Subcutaneous abdominal adipose tissue (tissue), 5 donors: Measurements from ENCODE around the gene KCNH2.
"Not testable (repeated sequence)": the region's sequence is repeated elsewhere in the genome, so short reads cannot be mapped to it uniquely, and the experiment has no call there.

Source experiments
- H3K27ac ChIP-seq: one replicate; pipeline ENCODE4 v1.7.0; 2013; ENCODE audit warnings: low read depth, mild to moderate bottlenecking, inconsistent platforms, low read length, moderate library complexity
- H3K27me3 ChIP-seq, 5 donors: one replicate each; pipeline ENCODE4 v1.7.0; 2013; ENCODE audit warnings: low read length in 5 of 5, inconsistent platforms in 1 of 5; ENCODE audit not compliant: control insufficient read depth in 5 of 5, insufficient read depth in 4 of 5
- H3K36me3 ChIP-seq, 5 donors: one replicate each; pipeline ENCODE4 v1.7.0; 2013; ENCODE audit warnings: low read length in 5 of 5; ENCODE audit not compliant: control insufficient read depth in 5 of 5, insufficient read depth in 5 of 5
- H3K4me1 ChIP-seq, 5 donors: one replicate each; pipeline ENCODE4 v1.7.0; 2013; ENCODE audit warnings: low read length in 5 of 5, mild to moderate bottlenecking in 3 of 5, moderate library complexity in 1 of 5; ENCODE audit not compliant: control insufficient read depth in 5 of 5, insufficient read depth in 5 of 5
- H3K4me3 ChIP-seq, 5 donors: one replicate each; pipeline ENCODE4 v1.7.0; 2013; ENCODE audit warnings: low read length in 5 of 5, low read depth in 1 of 5
- H3K9ac ChIP-seq, 5 donors: one replicate each; pipeline ENCODE4 v1.7.0; 2013; ENCODE audit warnings: low read length in 5 of 5, mild to moderate bottlenecking in 4 of 5, moderate library complexity in 3 of 5
- H3K9me3 ChIP-seq, 5 donors: one replicate each; pipeline ENCODE4 v1.7.0; 2013; ENCODE audit warnings: low read length in 5 of 5; ENCODE audit not compliant: control insufficient read depth in 5 of 5
- donor health status: healthy.
- donor health status: healthy.
- donor health status: healthy.
- donor health status: healthy.
- donor health status: healthy.

The KCNH2 gene

DNA sequence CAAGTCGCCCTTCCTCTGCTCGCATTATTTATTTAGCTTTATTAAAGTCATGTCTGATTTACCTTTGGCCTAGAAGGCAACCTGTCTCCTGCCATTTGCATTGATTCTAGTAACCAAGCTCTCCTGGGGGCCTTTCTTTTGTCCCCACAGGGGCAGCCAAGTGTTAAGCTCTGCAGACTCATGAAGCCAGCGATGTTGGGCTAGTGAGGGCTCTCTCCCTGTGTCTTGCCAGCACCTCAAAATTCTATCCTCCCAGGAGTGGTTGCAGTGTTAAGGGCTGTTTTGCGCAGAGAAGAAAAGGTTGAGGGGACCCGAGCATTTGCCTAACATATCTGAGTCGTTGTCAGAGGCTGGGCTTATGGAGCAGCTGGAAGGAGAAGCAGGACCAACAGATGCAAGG is 63.9 kb downstream of the KCNH2 start:
- Histone ChIP-seq H3K27me3 (peaks cover 0 to 16% (median 10%) of the 10 kb centered on the region in 5 donors), H3K27ac (no peak overlapping the region), H3K36me3 (no peaks in the 10 kb centered on the region), H3K4me3 (no peak overlapping the region), H3K9ac (no peak overlapping the region), H3K4me1 (no peaks in the 10 kb centered on the region), H3K9me3 (no peaks in the 10 kb centered on the region)

DNA sequence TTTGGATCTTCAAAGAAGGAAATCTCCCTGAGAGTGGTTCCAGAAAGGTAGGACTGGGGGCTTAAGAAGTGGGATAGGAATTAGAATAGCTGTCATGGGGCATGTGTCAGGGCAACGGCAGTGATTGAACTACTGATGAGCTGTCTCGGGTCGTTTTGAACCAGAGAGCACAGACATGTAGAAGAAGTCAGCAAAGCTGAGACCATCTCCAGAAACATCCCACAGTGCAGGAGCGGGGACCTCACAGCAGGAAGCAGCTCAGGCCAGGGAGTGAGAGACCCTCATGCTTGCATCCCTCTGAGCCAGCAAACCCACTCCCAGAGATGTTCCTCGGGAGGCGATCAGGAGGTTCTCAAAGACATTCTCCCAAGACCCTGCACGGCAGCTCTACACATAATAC is 65.7 kb downstream of the KCNH2 start:
- H3K4me1 ChIP-seq = no peaks in the 10 kb centered on the region
- H3K27ac ChIP-seq = no peak overlapping the region
- H3K27me3 ChIP-seq = peaks cover 0 to 19% (median 10%) of the 10 kb centered on the region in 5 donors
- H3K4me3 ChIP-seq = no peak overlapping the region
- no peaks in the 10 kb centered on the region for H3K36me3 ChIP-seq
- H3K9ac ChIP-seq = no peak overlapping the region
- H3K9me3 ChIP-seq = no peaks in the 10 kb centered on the region

DNA sequence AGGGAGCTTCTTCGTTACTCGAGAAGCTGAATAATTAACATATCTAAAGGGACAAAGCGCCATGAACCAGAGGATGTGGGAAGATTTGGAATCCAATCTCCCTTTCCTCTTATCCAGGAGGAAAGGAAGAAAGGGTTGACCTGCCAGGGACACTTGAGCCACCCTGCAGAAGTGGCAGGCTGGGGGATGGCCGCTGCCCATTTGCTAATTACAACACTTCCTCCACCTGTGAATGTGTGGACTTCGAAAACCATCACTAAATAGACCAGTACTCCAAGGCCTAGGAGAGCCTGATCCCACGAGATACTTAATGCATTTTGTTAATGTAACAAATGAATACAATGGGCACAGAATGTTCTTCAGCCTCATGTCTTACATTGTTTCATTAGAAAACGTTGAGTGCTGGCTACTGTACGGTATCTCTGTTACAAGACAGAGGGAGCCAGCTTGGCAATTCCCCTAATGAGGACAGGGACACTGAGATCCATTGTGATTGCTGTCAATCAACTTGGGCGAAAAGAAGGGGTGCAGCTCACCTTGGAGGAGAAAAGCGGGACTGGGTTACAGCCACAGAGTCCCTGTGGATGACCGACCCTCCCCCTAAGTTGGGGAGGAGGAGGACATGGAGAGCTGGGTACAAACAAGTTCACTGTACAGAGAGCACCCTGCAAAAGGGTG is 66.4 kb downstream of the KCNH2 start:
- Histone ChIP-seq H3K9me3 (no peaks in the 10 kb centered on the region), H3K4me1 (no peaks in the 10 kb centered on the region), H3K9ac (no peak overlapping the region), H3K27ac (no peak overlapping the region), H3K27me3 (peaks cover 0 to 19% (median 10%) of the 10 kb centered on the region in 5 donors), H3K36me3 (no peaks in the 10 kb centered on the region), H3K4me3 (no peak overlapping the region)

DNA sequence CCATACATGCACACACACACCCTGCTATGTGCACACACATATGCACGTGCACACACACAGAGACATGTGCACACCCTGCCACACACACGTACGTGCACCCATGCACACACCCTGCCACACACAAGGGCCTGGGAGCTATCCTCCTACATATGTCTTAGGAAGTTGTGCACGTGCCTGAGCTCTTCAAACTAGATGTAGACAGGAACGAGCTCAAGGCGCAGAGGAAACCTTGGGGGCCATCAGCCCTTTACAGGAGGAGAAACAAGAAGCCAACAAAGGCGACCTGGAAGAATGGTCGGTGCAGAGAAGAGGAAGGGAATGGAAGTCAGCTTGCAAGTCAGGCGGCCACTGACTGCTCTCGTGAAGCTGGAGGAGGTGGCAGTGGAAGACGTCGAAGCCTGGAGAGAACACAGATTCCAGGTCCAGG is 67.1 kb downstream of the KCNH2 start:
- H3K4me3 ChIP-seq = no peak overlapping the region
- H3K9me3 ChIP-seq = no peaks in the 10 kb centered on the region
- H3K9ac ChIP-seq = no peak overlapping the region
- no peaks in the 10 kb centered on the region for H3K36me3 ChIP-seq
- peaks cover 0 to 15% (median 7%) of the 10 kb centered on the region in 5 donors for H3K27me3 ChIP-seq
- no peak overlapping the region for H3K27ac ChIP-seq
- no peaks in the 10 kb centered on the region for H3K4me1 ChIP-seq

DNA sequence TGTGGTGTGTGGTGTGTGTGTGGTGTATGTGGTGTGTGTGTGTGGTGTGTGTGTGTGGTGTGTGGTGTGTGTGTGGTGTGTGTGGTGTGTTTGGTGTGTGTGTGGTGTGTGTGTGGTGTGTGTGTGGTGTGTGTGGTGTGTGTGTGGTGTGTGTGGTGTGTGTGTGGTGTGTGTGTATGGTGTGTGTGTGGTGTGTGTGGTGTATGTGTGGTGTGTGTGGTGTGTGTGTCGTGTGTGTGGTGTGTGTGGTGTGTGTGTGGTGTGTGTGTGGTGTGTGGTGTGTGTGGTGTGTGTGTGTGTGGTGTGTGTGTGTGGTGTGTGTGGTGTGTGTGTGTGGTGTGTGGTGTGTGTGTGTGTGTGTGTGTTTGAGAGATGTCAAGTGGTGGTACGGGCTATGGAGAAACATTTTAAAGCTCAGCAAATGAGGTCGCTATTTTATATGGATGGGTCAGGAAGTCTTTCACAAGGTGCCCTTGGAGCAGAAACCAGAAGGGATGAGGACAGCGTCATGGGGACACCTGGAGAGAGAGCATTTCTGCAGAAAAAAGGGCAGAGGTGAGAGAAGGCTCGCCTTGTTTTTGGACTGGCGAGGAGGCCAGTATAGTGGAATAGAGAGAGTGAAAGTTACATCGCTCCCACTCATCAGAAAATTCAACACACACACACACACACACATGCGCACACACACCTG is 67.7 kb downstream of the KCNH2 start:
- H3K9ac ChIP-seq, H3K4me3 ChIP-seq, H3K27ac ChIP-seq, H3K36me3 ChIP-seq, H3K9me3 ChIP-seq, H3K4me1 ChIP-seq: not testable (repeated sequence)
- peaks cover 0 to 13% (median 5%) of the 10 kb centered on the region in 5 donors for H3K27me3 ChIP-seq

DNA sequence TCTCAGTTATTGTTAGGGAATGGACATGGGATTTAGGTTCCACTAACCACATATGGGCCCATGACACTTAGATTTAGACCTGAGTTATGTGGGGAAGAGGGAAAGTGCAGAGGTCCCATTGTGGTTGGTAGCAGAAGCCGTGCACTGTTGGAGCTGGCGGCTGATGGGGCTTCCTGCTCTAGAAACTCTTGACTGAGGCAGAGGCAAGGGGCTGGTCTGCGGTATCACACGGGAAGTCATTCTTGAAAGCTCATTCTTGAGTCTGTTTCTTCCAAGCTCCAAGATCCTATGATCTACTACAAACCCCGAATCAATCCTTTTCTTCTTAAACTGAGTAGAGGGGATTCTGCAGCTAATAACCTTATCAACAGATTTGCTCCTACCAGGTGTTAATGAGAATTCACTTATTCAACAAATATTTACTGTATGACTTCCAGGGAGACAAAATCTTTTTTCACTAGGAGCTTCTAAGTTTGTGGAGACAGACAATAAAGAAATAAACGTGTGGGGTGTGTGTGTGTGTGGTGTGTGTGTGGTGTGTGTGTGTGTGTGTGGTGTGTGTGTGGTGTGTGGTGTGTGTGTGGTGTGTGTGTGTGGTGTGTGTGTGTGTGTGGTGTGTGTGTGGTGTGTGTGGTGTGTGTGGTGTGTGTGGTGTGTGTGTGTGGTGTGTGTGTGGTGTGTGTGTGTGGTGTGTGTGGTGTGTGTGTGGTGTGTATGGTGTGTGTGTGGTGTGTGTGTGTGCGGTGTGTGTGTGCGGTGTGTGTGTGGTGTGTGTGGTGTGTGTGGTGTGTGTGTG is 68.7 kb downstream of the KCNH2 start:
- H3K4me3 ChIP-seq = no peak overlapping the region
- H3K27me3 ChIP-seq = peaks cover 0 to 13% (median 5%) of the 10 kb centered on the region in 5 donors
- no peaks in the 10 kb centered on the region for H3K9me3 ChIP-seq
- no peaks in the 10 kb centered on the region for H3K36me3 ChIP-seq
- no peak overlapping the region for H3K9ac ChIP-seq
- H3K4me1 ChIP-seq = peaks cover 0 to under 1% (median 0%) of the 10 kb centered on the region in 5 donors
- H3K27ac ChIP-seq = no peak overlapping the region

DNA sequence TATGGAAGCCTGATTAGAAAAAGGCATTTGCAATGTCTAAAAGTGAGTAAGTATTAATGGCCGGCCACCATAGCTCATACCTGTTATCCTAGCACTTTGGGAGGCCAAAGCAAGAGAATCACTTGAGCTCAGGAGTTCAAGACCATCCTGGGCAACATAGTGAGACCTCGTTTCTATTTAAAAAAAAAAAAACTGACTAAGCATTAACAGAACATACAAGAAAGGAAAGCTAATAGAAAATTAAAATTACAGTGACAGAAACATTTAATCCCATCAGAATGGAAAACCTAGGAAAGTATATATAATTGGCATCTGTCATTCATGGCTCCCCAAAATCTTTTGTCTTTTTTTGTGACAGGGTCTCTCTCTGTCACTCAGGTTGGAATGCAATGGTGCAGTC is 69.9 kb downstream of the KCNH2 start:
- Histone ChIP-seq H3K4me3 (no peak overlapping the region), H3K9me3 (no peaks in the 10 kb centered on the region), H3K9ac (no peak overlapping the region), H3K27ac (no peak overlapping the region), H3K36me3 (no peaks in the 10 kb centered on the region), H3K27me3 (peaks cover 0 to 13% (median 0%) of the 10 kb centered on the region in 5 donors), H3K4me1 (peaks cover 0 to 12% (median 10%) of the 10 kb centered on the region in 5 donors)

DNA sequence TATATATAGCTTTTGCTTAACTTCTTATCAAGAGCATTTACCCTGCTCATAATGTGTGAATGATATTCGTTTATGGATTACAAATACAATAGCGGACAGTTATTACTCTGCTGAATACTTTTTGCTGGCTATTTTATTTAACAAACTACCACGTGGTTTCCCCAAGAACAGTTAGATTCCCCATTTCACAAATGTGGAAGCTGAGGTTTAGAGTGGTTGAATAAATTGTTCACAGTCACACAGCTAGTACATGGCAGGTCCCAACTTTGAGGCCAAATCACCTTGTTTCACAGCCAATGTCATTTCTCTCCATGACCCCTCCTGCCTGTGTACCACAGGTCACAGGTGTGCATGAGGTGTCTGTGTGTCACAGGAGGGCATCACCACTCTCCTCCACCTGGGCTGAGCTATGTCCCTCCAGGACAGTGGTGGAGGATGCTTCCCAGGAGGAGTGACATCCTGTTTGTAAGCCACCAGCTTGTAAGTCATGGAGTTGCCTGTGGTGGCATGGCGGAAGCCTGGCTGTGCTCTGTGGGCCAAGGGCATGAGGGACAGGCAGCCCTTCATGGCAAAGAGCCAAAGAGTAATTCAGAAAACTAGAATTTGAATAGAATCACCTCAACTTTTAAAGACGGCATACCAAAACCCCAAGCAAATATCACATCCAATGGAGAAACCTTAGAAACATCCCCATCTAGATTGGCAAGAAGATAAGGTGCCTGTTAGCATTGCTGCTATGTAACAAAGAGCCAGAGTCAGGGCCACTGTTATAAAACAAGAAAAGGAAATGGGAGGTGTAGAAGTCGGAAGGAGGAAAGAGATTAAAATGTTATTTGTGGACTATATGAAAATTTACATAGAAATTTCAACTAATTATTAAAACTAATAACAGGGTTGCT is 73.9 kb downstream of the KCNH2 start:
- H3K4me3 ChIP-seq = no peak overlapping the region
- no peak overlapping the region for H3K27ac ChIP-seq
- no peaks in the 10 kb centered on the region for H3K9me3 ChIP-seq
- peaks cover 0 to 31% (median 30%) of the 10 kb centered on the region in 5 donors for H3K4me1 ChIP-seq
- H3K27me3 ChIP-seq = peaks cover 0 to 7% (median 2%) of the 10 kb centered on the region in 5 donors
- no peak overlapping the region for H3K9ac ChIP-seq
- no peaks in the 10 kb centered on the region for H3K36me3 ChIP-seq

DNA sequence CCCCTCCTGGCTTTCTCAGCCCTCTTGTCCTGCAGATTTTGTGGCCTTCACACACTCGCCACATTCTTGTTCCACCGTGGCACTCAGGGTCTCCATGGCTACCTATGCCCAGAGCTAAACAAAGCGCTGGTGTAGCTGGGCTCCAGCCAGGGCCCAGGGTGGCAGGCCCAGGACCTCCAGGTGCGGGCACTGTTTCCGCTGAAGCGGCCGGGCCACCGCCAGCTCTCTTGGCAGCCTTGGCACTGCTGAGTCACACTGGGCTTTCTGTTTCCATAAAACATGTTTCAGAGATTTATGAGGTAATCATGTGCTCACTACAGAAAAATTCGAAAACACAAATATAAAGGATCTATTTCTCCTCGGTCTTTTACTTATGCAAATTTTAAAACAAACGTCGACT is 74.5 kb downstream of the KCNH2 start:
- peaks cover 0 to 34% (median 31%) of the 10 kb centered on the region in 5 donors for H3K4me1 ChIP-seq
- no peak overlapping the region for H3K4me3 ChIP-seq
- no peaks in the 10 kb centered on the region for H3K9me3 ChIP-seq
- peaks cover 0 to 9% (median 3%) of the 10 kb centered on the region in 5 donors for H3K27me3 ChIP-seq
- no peak overlapping the region for H3K9ac ChIP-seq
- no peak overlapping the region for H3K27ac ChIP-seq
- H3K36me3 ChIP-seq = no peaks in the 10 kb centered on the region
